HFF-Myc (cell line): ENCODE data around the gene PRPSAP1.

Source experiments
- DNase-seq: peaks from one replicate; pipeline ENCODE4 v3.0.0-alpha.2; 2011; ENCODE audit warnings: low read depth; ENCODE audit errors: extremely low read depth
- H3K4me3 ChIP-seq: replicated peaks from 2 replicates; pipeline ENCODE4 v1.5.1; 2011; ENCODE audit warnings: low read depth, mild to moderate bottlenecking, control low read depth, low read length
- CTCF ChIP-seq: IDR thresholded peaks from 2 replicates; pipeline ENCODE4 v1.5.1; 2012; ENCODE audit warnings: mild to moderate bottlenecking, low read depth, low read length, control low read depth; ENCODE audit errors: missing control alignments

Gene PRPSAP1

GRCh38 chr17:76277300-76278267 is 76.1 kb downstream of the PRPSAP1 start:
- H3K4me3 ChIP-seq: no peak overlapping the region
- DNase-seq: no peak
- TF ChIP-seq CTCF: no peak

GRCh38 chr17:76276461-76277299 is 77.0 kb downstream of the PRPSAP1 start:
- no peak for DNase-seq
- H3K4me3 ChIP-seq: no peak overlapping the region
- TF ChIP-seq CTCF: no peak

GRCh38 chr17:76276069-76276431 is 77.7 kb downstream of the PRPSAP1 start:
- H3K4me3 ChIP-seq: no peak overlapping the region
- DNase-seq: no peak
- no peak for TF ChIP-seq CTCF

- no peak for DNase-seq
- no peak overlapping the region for H3K4me3 ChIP-seq
- no peak for TF ChIP-seq CTCF
Measured at GRCh38 chr17:76275382-76276068, 78.2 kb downstream of the PRPSAP1 start.

GRCh38 chr17:76274112-76274956 is 79.4 kb downstream of the PRPSAP1 start:
- DNase-seq: no peak
- H3K4me3 ChIP-seq: no peak overlapping the region
- TF ChIP-seq CTCF: no peak
